Omental fat pad (tissue), 4 donors: ENCODE results near the gene IQUB. TPM values are rescaled to one million over a fixed set of nuclear protein-coding genes. Genes with fewer than 3 reads are reported as not detected.

Experiments
- ATAC-seq: fragments of 150-250 bp; one replicate; pipeline ENCODE4 v1.9.1; 2016; ENCODE audit warnings: mild to moderate bottlenecking, moderate library complexity; ENCODE audit not compliant: low FRiP score
- DNase-seq: peaks from one replicate; pipeline ENCODE4 v3.0.0-alpha.2; 2019; ENCODE audit warnings: low spot score
- total RNA-seq, 4 donors: library from RNA; depleted of rRNA; stranded (reverse); fragments of >200 nt; gene quantifications; one replicate each; pipeline ENCODE4 v1.1.0, GENCODE V29; 2016
- TF ChIP-seq, protein P1 (sequence below), 3 donors: fragments of 450-650 bp; IDR thresholded peaks; one replicate each; pipeline ENCODE4 v1.5.1; 2016 to 2017; ENCODE audit warnings: antibody characterized with exemption in 3 of 3, mild to moderate bottlenecking in 3 of 3, moderate library complexity in 2 of 3

The IQUB gene
- total RNA-seq, 4 donors from 2014 or later = 0.32 to 1.6 (median 1.4) TPM; not detected in 1

DNA sequence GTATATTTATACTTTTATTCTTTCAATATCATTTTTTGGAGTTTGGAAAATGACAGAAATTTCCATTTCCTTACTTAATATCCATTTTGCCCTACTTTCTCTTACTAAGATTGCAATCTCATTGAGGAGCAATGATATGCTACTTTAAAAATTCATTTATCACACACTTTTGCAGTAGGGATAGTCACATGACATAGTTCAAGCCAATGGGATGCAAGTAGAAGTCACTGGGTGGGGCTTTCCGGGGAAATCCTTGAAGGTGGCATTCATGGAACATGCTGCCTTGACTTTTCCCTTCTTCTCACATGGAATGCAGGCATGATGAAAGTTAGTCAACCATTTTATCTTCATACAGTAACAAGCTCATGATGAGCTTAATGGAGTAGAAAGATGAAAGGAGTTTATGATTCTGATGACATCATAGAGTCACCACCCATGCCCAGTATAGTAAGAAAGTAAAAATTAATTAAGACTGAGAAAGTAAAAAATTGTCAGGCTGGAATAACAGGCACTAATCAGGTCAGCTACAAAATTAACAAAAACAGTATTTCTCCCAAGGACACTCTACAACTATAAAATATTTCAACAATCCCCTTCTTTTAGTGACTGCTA lies 33.4 kb downstream of the IQUB start:
- DNase-seq = no peak
- ATAC-seq = no peak

DNA sequence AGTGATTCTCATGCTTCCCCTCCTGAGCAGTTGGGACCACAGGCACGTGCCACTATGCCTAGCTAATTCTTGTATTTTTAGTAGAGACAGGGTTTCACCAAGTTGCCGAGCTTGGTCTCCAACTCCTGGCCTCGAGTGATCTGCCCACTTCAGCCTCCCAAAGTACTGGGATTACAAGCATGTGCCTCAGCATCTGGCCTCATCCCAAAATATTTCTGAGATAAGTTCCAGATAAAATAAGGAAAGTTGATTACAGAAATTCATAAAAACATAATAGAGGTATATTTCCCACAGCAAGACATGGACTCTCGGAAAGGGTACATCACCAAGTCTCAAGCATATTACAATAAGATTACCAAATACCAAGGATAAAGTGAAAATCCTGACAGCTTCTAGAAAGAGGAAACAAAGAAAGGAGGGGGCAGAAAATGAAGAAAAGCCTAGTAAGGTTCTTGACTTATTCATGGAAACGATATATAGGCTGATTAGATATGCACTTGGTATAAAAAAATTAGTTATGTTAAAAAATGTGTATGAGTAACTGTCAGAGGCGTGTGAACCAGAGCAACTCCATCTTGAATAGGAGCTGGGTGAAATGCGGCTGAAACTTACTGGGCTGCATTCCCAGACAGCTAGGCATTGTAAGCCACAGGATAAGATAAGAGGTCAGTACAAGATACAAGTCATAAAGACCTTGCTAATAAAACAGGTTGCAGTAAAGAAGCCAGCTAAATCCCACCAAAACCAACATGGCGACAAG lies 35.0 kb downstream of the IQUB start:
- TF ChIP-seq, protein P1, sequence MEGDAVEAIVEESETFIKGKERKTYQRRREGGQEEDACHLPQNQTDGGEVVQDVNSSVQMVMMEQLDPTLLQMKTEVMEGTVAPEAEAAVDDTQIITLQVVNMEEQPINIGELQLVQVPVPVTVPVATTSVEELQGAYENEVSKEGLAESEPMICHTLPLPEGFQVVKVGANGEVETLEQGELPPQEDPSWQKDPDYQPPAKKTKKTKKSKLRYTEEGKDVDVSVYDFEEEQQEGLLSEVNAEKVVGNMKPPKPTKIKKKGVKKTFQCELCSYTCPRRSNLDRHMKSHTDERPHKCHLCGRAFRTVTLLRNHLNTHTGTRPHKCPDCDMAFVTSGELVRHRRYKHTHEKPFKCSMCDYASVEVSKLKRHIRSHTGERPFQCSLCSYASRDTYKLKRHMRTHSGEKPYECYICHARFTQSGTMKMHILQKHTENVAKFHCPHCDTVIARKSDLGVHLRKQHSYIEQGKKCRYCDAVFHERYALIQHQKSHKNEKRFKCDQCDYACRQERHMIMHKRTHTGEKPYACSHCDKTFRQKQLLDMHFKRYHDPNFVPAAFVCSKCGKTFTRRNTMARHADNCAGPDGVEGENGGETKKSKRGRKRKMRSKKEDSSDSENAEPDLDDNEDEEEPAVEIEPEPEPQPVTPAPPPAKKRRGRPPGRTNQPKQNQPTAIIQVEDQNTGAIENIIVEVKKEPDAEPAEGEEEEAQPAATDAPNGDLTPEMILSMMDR (IDR thresholded peaks at IDR 0.05) = no peak
- ATAC-seq (no peak), DNase-seq (no peak)

More for the DNA sequence above, 33.4 kb downstream of the IQUB start:
- TF ChIP-seq, protein P1 (IDR thresholded peaks at IDR 0.05) = no peak

DNA sequence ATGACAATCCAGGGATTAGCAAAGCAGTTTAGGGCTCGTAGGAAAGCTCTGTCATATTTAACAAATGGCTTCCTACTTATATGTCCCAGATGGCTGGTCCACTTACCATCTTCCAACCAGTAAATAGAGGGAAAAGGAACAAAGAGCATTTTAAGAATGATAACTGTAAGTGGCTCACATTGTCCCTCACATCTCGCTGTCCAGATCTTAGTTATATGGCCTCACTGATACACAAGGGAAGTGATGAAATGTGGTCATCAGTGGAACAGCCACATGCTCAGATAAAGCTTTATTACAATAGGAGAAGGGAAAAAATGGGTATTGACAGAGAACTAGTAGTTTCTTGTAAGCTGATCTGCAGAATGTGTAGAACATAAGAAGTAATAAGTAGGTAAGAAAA lies 35.8 kb downstream of the IQUB start:
- ATAC-seq (no peak), DNase-seq (no peak)
- TF ChIP-seq, protein P1 (IDR thresholded peaks at IDR 0.05) = no peak

DNA sequence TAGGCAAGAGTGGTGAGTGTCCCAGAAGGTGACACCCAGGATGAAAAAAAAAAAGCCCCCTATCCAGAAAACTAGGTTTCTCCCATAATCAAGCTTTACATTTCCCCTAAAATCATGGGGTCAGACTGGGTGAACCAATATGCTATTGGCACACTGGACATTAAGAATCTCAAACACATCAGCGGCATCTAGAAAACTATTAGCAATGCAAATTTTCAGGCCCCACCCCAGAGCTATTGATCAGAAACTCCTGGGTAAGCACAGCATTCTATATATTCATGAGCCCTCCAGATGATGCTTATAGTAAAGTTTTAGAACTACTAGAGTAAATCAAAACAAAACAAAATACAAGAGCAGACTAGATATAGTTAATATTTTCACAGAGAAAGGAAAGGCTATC lies 36.4 kb downstream of the IQUB start:
- TF ChIP-seq, protein P1 (IDR thresholded peaks at IDR 0.05) = no peak
- ATAC-seq = no peak
- DNase-seq = no peak

DNA sequence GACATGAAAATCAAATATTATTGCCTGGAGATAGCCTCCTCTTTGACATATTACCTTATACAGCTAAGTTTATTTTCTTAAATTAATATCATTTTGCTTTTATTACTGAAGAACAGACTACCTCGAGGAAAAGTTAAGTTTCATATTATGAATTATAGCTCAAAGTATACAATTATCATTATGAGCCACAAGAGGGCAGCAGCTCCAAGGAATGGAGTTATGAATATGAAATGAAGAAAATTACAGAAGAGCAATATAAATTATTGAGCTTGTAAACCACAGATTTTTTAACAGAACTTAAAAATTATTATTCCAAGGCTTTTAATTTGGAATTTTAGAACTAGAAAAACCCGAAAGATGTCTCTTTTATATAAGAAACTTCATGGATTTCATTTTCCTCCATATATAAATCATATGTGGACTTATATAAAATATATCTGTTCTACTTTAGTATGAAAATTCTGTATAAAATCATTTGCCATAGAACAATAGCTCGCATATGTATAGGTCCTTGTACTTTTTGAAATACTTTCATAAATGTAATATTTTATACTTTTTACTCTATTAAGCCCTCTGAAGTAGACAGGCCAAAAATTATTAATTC lies 40.1 kb downstream of the IQUB start:
- no peak for DNase-seq
- ATAC-seq = no peak
- TF ChIP-seq, protein P1 (IDR thresholded peaks at IDR 0.05) = peak in 1 of 3 donors; percentile 41

DNA sequence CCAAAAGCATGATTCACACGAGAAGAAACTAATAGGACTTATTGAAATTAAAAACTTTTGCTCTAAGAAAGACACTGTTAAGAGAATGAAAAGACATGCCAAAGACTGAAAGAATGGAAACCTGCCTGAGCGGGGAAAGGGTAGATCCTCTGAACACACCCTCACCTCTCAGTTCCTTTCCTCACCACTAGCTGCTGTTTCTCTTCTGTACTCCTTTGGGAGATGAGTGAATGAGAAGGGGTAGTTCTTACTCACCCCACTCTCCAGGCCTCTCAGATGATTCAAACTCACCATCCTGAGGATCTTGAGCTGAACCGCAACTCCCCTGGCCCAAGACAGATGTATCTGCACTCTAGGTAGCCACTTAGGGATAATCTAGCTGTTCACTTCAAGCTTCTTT lies 41.9 kb downstream of the IQUB start:
- TF ChIP-seq, protein P1 (IDR thresholded peaks at IDR 0.05) = no peak
- no peak for DNase-seq
- ATAC-seq = no peak
